ENCODE measurements around the gene ACSL4. TPM values are rescaled to one million over a fixed set of nuclear protein-coding genes. Genes with fewer than 3 reads are reported as not detected.

ACSL4 gene
- total RNA-seq, 4 donors from 2014 or later = 17.9 to 68.7 (median 26.6) TPM

GRCh38 chrX:109716431-109717028 is 16.5 kb downstream of the ACSL4 start:
- TF ChIP-seq CTCF (IDR thresholded peaks at IDR 0.05) (no peak), EP300 (IDR thresholded peaks at IDR 0.05) (no peak)
- no peak overlapping the region for H3K27ac ChIP-seq

GRCh38 chrX:109714340-109714958 is 18.6 kb downstream of the ACSL4 start:
- no peak for TF ChIP-seq CTCF (IDR thresholded peaks at IDR 0.05)
- peaks cover 0 to 5% of the 10 kb centered on the region in 2 donors for H3K27me3 ChIP-seq
- 44 to 51% methylated on average over 1 of the region's 1 CpG for WGBS, 2 donors
- H3K36me3 ChIP-seq = no peaks in the 10 kb centered on the region
- peaks cover 0 to 10% (median 2%) of the 10 kb centered on the region in 4 donors for H3K4me1 ChIP-seq
- no peak overlapping the region for H3K4me3 ChIP-seq
- DNase-seq (ENCODE audit: low spot score in 2 of 2) = no peak
- no peaks in the 10 kb centered on the region for H3K9me3 ChIP-seq
- no peak overlapping the region for H3K27ac ChIP-seq

More at GRCh38 chrX:109716431-109717028, 16.5 kb downstream of the ACSL4 start:
- Histone ChIP-seq H3K9me3 (no peaks in the 10 kb centered on the region), H3K36me3 (no peaks in the 10 kb centered on the region), H3K27me3 (peaks cover 0 to 5% of the 10 kb centered on the region in 2 donors), H3K4me1 (peaks cover 0 to 5% (median 0%) of the 10 kb centered on the region in 4 donors), H3K4me3 (no peak overlapping the region)
- 8 to 29% methylated on average over 1 of the region's 1 CpG for WGBS, 2 donors
- DNase-seq (ENCODE audit: low spot score in 2 of 2) = no peak

- H3K27ac ChIP-seq = no peak overlapping the region
- no peaks in the 10 kb centered on the region for H3K36me3 ChIP-seq
- no peak overlapping the region for H3K4me3 ChIP-seq
- peaks cover 0 to 25% (median 3%) of the 10 kb centered on the region in 4 donors for H3K4me1 ChIP-seq
- H3K27me3 ChIP-seq = peaks cover 0 to 10% of the 10 kb centered on the region in 2 donors
- TF ChIP-seq EP300 (IDR thresholded peaks at IDR 0.05) (no peak), POLR2A (IDR thresholded peaks at IDR 0.05) (no peak), CTCF (IDR thresholded peaks at IDR 0.05) (no peak)
- no peak for DNase-seq (ENCODE audit: low spot score in 2 of 2)
- no peaks in the 10 kb centered on the region for H3K9me3 ChIP-seq
- WGBS, 2 donors = 41 to 68% methylated on average over 2 of the region's 2 CpGs
These were observed 22.9 kb downstream of the ACSL4 start for GRCh38 chrX:109710181-109710580.

GRCh38 chrX:109709129-109709631 is 23.9 kb downstream of the ACSL4 start:
- H3K4me1 ChIP-seq = peaks cover 0 to 25% (median 3%) of the 10 kb centered on the region in 4 donors
- no peaks in the 10 kb centered on the region for H3K36me3 ChIP-seq
- H3K4me3 ChIP-seq = no peak overlapping the region
- 11 to 31% methylated on average over 3 of the region's 3 CpGs for WGBS, 2 donors
- peak overlapping the region in 2 of 4 donors; percentile 7 to 19 for H3K27ac ChIP-seq
- no peak for DNase-seq (ENCODE audit: low spot score in 2 of 2)
- no peaks in the 10 kb centered on the region for H3K9me3 ChIP-seq
- H3K27me3 ChIP-seq = peaks cover 0 to 10% of the 10 kb centered on the region in 2 donors
- TF ChIP-seq CTCF (IDR thresholded peaks at IDR 0.05) (no peak), POLR2A (IDR thresholded peaks at IDR 0.05) (no peak), EP300 (IDR thresholded peaks at IDR 0.05) (no peak)

GRCh38 chrX:109707720-109708119 is 25.3 kb downstream of the ACSL4 start:
- Histone ChIP-seq H3K27me3 (peaks cover 0 to 5% of the 10 kb centered on the region in 2 donors), H3K4me3 (no peak overlapping the region), H3K9me3 (no peaks in the 10 kb centered on the region)

More at GRCh38 chrX:109707720-109708119, 25.3 kb downstream of the ACSL4 start:
- TF ChIP-seq EP300 (IDR thresholded peaks at IDR 0.05) (no peak), POLR2A (IDR thresholded peaks at IDR 0.05) (no peak), CTCF (IDR thresholded peaks at IDR 0.05) (no peak)
- no peak for DNase-seq (ENCODE audit: low spot score in 2 of 2)
- H3K36me3 ChIP-seq = no peaks in the 10 kb centered on the region
- peaks cover 0 to 25% (median 3%) of the 10 kb centered on the region in 4 donors for H3K4me1 ChIP-seq
- WGBS, 2 donors = 83 to 84% methylated on average over 4 of the region's 4 CpGs
- H3K27ac ChIP-seq = peak overlapping the region in 1 of 4 donors; percentile 41
